ENCODE data around the gene HHEX.
"Not testable (repeated sequence)": the region's sequence is repeated elsewhere in the genome, so short reads cannot be mapped to it uniquely, and the experiment has no call there.

HHEX gene

GRCh38 chr10:92737484-92737883, 47.7 kb downstream of the HHEX start:
- no peak for DNase-seq

- no peak for DNase-seq
These were observed 51.0 kb downstream of the HHEX start for GRCh38 chr10:92740762-92741161.

GRCh38 chr10:92741741-92742140, 52.0 kb downstream of the HHEX start:
- DNase-seq: not testable (repeated sequence)

- DNase-seq: no peak
These were observed 52.8 kb downstream of the HHEX start for GRCh38 chr10:92742331-92743228.
